Prostate gland (tissue), 2 donors: ENCODE data around the gene PALLD.

ENCODE experiments used
- POLR2A ChIP-seq: fragments of 450-650 bp; IDR thresholded peaks from one replicate; pipeline ENCODE4 v1.6.1; 2016; ENCODE audit warnings: antibody characterized with exemption, mild to moderate bottlenecking
- POLR2AphosphoS5 ChIP-seq: sonication (generic); formaldehyde crosslinking; IDR thresholded peaks from one replicate; pipeline ENCODE4 v1.6.1; 2017; ENCODE audit warnings: antibody characterized with exemption
- TF ChIP-seq, protein P1 (sequence below), 4 experiments: fragments of 200-600 bp in 2 of 4; fragments of 450-650 bp in 2 of 4; sonication (generic) in 2 of 4; IDR thresholded peaks; 1 replicate in 3 of 4; 2 replicates in 1 of 4; pipeline ENCODE4 v1.5.1; 2016 to 2019; ENCODE audit warnings: antibody characterized with exemption in 4 of 4, mild to moderate bottlenecking in 2 of 4, moderate library complexity in 2 of 4

GRCh38 chr4:168893205-168893604 lies 396.4 kb downstream of the PALLD start:
- TF ChIP-seq POLR2AphosphoS5 (no peak), POLR2A (no peak)
- TF ChIP-seq, protein P1, sequence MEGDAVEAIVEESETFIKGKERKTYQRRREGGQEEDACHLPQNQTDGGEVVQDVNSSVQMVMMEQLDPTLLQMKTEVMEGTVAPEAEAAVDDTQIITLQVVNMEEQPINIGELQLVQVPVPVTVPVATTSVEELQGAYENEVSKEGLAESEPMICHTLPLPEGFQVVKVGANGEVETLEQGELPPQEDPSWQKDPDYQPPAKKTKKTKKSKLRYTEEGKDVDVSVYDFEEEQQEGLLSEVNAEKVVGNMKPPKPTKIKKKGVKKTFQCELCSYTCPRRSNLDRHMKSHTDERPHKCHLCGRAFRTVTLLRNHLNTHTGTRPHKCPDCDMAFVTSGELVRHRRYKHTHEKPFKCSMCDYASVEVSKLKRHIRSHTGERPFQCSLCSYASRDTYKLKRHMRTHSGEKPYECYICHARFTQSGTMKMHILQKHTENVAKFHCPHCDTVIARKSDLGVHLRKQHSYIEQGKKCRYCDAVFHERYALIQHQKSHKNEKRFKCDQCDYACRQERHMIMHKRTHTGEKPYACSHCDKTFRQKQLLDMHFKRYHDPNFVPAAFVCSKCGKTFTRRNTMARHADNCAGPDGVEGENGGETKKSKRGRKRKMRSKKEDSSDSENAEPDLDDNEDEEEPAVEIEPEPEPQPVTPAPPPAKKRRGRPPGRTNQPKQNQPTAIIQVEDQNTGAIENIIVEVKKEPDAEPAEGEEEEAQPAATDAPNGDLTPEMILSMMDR (IDR thresholded peaks at IDR 0.05) = no peak
